ENCODE results near the gene GAB4. TPM values are rescaled to one million over a fixed set of nuclear protein-coding genes. Genes with fewer than 3 reads are reported as not detected.

GAB4 gene
- total and polyA plus RNA-seq, 2 donors (not counting 3 experiments of a cell fraction or from before 2014, with no cell fraction given) = not detected

DNA sequence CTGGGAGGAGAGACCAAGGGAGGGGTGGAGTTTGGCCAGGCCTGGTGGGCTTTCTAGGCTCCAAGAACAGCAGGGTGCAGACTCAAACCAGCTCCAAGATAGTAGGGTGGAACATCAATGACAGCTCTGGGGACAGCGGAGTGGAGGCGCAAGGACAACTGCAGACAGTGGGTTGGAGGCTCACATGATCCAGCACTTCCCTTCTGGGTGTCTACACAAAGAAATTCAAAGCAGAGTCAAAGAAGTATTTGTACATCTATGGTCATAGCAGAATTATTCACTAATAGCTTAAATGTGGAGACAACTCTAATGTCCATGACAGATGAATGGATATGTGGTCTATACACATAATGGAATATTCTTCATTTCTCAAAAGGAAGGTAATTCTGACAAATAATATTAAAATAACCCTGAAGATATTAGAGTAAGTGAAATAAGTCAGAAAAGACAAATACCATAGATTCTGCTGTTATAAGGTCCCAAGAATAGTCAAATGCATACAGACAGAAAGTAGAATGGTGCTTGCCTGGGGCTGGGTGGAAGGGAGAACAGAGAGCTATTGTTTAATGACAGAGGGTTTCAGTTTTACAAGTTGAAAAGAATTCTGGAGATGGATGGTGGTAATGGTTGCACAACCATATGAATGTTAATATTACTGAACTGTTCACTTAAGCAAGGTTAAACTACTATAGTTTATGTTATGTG lies 5.5 kb upstream of the GAB4 start:
- no peaks in the 10 kb centered on the region for H3K27me3 ChIP-seq (ENCODE audit: control insufficient read depth in 2 of 2, insufficient read depth in 2 of 2, low read length in 2 of 2)
- intact Hi-C loops (cut with micrococcal nuclease) (no loop called here), dilution Hi-C loops (cut with MboI; ENCODE audit: extremely low pct_ligation_motif_present, low sequenced_read_pairs) (no loop called here)
- POLR2A ChIA-PET = no interaction called here
- TF ChIP-seq, protein P1, sequence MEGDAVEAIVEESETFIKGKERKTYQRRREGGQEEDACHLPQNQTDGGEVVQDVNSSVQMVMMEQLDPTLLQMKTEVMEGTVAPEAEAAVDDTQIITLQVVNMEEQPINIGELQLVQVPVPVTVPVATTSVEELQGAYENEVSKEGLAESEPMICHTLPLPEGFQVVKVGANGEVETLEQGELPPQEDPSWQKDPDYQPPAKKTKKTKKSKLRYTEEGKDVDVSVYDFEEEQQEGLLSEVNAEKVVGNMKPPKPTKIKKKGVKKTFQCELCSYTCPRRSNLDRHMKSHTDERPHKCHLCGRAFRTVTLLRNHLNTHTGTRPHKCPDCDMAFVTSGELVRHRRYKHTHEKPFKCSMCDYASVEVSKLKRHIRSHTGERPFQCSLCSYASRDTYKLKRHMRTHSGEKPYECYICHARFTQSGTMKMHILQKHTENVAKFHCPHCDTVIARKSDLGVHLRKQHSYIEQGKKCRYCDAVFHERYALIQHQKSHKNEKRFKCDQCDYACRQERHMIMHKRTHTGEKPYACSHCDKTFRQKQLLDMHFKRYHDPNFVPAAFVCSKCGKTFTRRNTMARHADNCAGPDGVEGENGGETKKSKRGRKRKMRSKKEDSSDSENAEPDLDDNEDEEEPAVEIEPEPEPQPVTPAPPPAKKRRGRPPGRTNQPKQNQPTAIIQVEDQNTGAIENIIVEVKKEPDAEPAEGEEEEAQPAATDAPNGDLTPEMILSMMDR (IDR thresholded peaks at IDR 0.05; ENCODE audit: extremely low read depth in 1 of 2, insufficient read depth in 1 of 2, low read depth in 1 of 2, low read length in 2 of 2) = no peak
- TF ChIP-seq MYC (IDR thresholded peaks at IDR 0.05; ENCODE audit: low read depth, low read length) (no peak), GATA2 (IDR thresholded peaks at IDR 0.05; ENCODE audit: insufficient read depth, insufficient read length, low read depth, low read length) (no peak), FOS (IDR thresholded peaks at IDR 0.05; ENCODE audit: borderline replicate concordance, insufficient read depth, low read length) (no peak), POLR2A (IDR thresholded peaks at IDR 0.05; ENCODE audit: low read depth, low read length) (no peak), JUN (IDR thresholded peaks at IDR 0.05; ENCODE audit: borderline replicate concordance, insufficient read depth, insufficient read length, low read depth) (no peak), POLR2AphosphoS5 (IDR thresholded peaks at IDR 0.05; ENCODE audit: insufficient read depth, low read depth, low read length) (no peak), EZH2 (IDR thresholded peaks at IDR 0.05; ENCODE audit: borderline replicate concordance, low read depth, low read length, severe bottlenecking) (no peak)
- TF ChIP-seq, protein P2, sequence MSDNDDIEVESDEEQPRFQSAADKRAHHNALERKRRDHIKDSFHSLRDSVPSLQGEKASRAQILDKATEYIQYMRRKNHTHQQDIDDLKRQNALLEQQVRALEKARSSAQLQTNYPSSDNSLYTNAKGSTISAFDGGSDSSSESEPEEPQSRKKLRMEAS (IDR thresholded peaks at IDR 0.05; ENCODE audit: insufficient read depth, insufficient read length) = no peak
- no peak overlapping the region for H3K4me2 ChIP-seq (ENCODE audit: insufficient read depth, low read length)
- no peaks in the 10 kb centered on the region for H3K36me3 ChIP-seq (ENCODE audit: control insufficient read depth in 2 of 2, extremely low read depth in 1 of 2, insufficient read depth in 2 of 2, low read length in 2 of 2)
- H3K27ac ChIP-seq (ENCODE audit: insufficient read depth, low read depth, low read length) = no peak overlapping the region
- no peaks in the 10 kb centered on the region for H3K9me3 ChIP-seq (replicated peaks; ENCODE audit: control insufficient read depth, insufficient read depth, low read length)
- H4K20me1 ChIP-seq (replicated peaks; ENCODE audit: control insufficient read depth, extremely low read depth, insufficient read depth, low read length) = no peaks in the 10 kb centered on the region
- H3K79me2 ChIP-seq (ENCODE audit: control insufficient read depth, insufficient read depth, low read length) = no peaks in the 10 kb centered on the region
- DNase-seq (ENCODE audit: low read depth, low spot score) = no peak
- H2AFZ ChIP-seq (ENCODE audit: low read depth, low read length) = no peak overlapping the region
- BruUV-seq (replicated peaks) = no TSS peak
- no peaks in the 10 kb centered on the region for H3K4me1 ChIP-seq (ENCODE audit: control insufficient read depth, extremely low read depth, insufficient read depth, low read length)
- no peak overlapping the region for H3K9ac ChIP-seq (replicated peaks; ENCODE audit: extremely low read depth, insufficient read depth, low read length)
- CTCF ChIA-PET = no interaction called here
- H3K9me1 ChIP-seq (replicated peaks; ENCODE audit: control insufficient read depth, extremely low read depth, insufficient read depth, low read length) = no peaks in the 10 kb centered on the region
- no peak overlapping the region for H3K4me3 ChIP-seq (replicated peaks in 1 of 3; ENCODE audit: insufficient read depth in 1 of 3, low read depth in 1 of 3, low read length in 3 of 3)
- FAIRE-seq = no peak
